HG03342 (cell line): ENCODE measurements around the gene YBEY.

Experiments used
- ATAC-seq: cut with Tn5 transposase; IDR thresholded peaks from one replicate; pipeline ENCODE4 v1.9.1; 2021; ENCODE audit warnings: mild to moderate bottlenecking, moderate library complexity; ENCODE audit not compliant: unreplicated experiment

The YBEY gene

DNA sequence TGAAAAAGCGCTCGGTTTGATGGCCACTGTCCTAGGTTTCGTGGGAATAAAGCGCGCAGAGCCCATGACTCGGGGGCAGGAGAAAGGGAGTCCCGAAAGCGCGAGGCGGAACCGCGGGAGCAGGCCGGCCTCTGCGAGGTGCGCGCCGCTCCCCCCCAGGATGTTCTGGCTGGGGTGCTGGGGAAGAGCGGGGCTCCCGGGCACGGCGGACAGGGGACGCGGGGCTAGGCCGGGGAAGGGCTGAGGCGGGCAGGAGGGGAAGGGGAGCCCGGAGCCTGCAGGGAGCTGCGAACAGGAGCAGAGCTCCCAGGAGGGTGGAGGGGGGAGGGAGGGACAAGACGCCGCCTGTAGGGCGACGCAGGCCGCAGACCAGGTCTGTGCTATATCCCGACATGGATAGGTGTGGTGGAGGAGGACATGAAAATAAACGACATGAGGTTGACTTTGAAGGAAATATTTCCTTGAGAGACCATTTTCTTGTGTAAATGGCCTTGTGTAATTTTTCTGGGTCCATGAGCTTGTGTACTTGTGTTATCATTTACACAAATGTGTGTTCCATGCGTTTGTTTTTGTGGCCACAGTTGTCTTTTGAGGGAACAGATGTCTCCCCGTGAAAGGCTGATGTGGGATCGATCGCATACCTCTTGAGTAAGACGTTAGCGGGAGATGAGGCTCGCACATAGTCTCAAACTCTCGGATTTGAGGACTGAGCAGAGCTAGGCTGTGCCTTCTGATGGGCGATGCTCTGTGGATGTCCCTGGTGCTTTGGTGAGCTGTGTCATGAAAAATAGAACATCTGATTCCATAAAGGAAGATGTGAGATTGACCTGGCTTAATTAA lies 39.2 kb downstream of the YBEY start:
- no peak for ATAC-seq

DNA sequence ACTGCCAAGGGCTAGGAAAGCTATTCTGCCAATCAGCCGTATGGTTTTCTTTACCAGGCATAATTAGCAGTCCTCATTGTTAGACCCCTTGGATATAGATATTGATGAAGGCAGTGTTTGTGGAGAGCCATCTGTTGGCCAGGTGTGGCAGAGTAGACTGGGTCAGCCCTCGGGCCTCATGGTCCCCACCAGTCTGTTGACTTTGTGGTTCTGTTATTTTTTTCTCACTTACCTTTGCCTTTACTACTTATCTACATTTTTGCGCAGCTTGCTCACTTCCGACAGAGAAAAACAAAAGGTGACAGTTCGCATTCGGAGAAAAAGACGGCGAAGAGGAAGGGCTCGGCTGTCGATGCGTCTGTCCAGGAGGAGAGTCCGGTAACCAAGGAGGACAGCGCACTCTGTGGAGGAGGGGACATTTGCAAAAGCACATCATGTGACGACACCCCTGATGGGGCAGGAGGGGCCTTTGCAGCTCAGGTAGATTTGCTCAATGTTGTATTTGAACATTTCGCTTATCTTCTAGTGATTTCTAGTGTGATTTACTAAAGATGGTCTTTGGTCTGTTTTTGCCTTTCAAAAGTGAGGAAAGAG lies 40.1 kb downstream of the YBEY start:
- no peak for ATAC-seq

DNA sequence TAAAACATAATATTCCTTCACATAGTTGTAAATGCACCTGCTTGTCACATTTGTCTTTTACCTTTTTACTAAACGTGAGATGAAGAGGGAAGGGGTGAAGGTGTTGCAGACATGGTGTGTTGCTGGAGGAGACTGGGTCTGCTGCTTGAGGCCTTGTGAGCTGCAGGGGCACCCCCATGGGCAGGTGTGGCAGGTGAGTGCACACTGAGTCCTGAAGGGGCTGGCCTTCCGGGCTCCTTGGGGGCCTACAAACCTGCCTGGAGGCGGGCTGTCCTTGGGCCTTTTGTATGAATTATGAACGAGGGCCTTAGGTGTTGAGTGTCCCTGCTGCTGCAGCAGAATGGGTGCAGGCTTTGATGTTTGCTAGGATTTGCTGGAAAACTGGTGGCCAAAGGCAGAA lies 41.6 kb downstream of the YBEY start:
- no peak for ATAC-seq

DNA sequence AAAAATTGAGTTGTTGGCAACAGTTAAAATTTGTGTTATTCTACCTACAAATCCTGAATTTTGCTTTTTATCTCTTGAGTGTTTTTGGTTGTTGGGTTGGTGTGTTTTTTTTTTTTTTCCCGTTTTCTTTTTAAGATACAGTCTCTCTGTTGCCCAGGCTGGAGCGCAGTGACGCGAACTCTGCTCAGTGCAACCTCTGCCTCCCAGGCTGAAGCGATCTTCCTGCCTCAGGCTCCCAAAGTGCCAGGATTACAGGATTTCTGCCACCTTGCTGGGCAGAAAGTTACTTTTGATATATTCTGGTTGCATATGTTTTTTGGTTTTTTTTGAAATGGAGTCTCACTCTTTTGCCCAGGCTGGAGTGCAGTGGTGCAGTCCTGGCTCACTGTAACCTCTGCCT lies 42.0 kb downstream of the YBEY start:
- ATAC-seq, result no peak

DNA sequence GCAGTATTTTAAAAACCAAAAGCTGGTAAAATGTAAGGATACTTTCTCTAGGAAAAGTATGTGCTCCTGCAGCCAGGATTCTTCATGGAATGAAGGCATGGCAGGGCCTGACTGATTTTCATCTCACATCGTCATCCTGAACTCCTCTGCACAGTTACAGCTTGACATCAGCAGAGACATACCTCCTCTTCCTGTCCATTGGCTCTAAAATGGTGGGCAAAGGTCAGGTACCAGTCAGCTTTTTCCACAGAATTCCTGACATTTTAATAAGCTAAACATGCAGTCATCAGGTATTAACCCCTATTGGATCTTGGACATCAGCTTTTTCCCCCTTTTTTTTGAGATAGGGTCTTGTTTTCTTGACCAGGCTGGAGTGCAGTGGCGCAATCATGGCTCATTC lies 43.7 kb downstream of the YBEY start:
- ATAC-seq, result no peak

DNA sequence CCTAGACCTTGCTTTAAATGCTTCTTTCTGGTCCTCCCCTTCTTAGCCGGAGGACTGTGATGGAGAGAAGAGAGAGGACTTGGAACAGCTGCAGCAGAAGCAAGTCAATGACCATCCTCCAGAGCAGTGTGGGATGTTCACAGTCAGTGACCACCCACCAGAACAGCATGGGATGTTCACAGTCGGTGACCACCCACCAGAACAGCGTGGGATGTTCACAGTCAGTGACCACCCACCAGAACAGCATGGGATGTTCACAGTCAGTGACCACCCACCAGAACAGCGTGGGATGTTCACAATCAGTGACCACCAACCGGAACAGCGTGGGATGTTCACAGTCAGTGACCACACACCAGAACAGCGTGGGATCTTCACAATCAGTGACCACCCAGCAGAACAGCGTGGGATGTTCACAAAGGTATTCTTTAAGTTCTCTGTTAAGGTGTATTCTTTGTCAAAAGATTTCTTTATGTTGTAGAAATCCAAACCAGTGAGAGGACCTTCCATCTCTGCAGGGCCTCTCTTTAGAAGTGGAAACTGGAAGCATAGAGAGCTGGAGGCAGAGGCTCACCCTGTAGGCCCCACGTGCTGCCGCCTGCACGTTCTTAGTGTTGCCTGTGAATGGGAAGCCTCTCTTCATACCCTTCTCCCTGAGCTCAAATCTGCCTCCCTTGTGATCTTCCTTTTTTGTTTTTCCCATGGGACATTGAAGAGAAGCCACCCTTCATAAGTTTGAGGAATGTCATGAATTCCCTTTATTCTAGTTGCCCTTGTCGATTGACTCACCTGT lies 48.4 kb downstream of the YBEY start:
- no peak for ATAC-seq

DNA sequence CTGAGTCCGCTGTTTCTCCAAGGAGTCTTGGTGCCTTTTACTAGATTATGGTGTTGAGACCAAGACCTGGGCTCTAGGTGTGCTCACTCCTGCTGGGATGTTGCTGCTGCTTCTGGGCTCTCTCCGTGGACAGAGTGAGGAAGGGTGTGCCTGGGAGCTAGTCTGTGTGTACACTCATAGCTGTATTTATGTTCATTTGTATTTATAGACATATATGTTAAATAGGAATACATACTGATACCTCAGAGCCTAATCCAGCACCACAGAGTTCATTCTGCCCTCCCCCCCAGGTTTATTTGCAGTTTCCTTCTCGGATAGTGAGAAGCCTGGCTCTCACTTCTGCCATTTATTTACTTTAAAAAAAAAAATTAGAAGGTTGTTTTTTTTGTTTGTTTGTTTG lies 50.5 kb downstream of the YBEY start:
- no peak for ATAC-seq

DNA sequence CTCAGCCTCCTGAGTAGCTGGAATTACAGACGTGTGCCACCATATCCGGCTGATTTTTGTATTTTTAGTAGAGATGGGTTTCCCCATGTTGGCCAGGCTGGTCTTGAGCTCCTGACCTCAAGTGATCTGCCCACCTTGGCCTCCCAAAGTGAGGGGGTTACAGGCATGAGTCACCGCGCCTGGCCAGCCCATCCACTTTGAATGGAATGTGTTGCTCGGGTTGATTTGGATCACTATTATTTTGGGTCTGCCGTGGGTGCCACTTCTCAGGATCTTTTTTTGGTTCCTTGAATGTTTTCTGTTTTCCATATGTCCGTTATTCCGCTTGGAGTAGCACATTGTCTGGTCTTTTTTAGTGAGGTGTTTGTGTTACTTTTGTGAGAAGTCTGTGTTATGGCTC lies 54.9 kb downstream of the YBEY start:
- ATAC-seq, result no peak

DNA sequence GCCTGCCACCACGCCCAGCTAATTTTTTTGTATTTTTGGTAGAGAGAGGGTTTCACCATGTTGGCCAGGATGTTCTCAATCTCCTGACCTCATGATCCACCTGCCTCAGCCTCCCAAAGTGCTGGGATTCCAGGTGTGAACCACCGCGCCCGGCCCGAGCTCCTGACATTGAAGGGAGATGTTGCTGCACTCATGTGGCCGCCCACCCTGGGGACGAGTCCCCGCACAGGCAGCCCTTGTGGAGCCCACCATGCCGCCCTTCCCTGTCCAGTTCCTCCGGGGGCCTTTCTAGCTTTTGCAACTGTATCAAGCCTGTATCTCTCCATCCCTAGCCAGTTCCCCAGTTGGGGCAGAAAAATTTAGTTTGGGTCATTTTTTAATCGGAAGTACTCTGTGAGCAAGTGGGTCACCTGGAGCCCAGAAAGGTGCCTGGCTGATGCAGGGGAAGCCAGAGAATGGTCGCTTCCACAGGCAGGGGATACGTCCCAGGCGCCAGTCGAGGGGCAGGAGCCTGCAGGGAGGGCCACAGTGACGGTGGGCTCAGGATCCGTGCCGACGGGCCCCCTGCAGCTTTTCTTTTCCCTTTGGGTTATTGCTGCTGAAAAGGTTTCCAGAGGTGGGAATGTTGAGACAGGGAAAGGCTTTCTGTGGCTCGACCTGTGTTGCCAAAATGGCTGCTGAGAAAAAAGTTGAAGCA lies 58.2 kb downstream of the YBEY start:
- ATAC-seq, result no peak

DNA sequence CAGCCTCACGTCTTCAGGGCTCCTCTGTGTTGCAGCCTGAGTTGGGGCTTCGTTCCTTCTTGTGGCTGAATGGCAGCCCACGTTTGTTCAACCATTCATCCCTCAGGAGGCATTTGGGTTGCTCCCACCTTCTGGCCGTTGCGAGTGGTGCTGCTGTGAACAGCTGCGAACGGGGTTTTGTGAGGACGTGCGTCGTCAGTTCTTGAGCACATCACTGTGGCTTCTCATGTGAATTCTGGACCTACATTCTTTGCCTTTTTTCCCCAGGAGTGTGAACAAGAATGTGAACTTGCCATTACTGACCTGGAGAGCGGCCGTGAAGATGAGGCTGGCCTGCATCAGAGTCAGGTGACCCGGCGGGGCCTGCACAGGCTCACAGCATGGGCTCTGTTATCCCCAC lies 59.7 kb downstream of the YBEY start:
- ATAC-seq, result no peak

DNA sequence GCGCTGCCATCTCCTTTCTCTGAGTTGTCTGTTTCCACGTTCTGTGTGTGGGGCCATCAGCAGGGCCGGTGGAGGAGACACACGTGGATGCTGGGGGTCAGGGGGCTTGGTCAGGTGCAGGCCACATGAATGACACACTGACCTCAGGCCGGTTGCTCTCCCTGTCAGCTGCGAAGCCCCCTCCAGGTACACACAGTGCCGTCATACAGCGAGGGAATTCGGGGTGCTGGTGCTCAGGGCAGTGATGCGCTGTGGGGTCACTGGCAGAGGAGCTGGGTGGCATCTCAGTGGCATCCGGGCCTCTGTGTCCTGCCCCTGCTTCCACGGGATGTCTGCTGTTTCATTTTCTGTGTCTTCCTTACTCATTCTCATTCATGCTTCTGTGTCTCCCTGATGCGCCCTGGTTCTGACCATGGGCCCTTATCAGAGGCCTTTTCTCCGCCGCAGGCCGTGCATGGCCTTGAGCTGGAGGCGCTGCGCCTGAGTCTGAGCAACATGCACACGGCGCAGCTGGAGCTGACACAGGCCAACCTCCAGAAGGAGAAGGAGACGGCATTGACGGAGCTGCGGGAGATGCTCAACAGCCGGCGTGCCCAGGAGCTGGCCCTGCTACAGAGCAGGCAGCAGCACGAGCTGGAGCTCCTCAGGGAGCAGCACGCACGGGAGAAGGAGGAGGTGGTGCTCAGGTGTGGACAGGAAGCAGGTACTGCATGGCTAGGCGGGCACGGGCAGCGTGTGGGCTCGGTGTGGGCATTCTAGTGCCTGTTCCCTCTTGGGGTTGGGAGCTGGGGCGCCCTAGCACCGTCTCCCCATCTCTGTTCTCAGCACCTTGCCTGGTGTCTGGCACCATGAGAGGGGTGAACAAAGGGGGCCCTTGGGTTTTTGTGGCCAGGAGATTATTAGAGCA lies 60.4 kb downstream of the YBEY start:
- no peak for ATAC-seq

DNA sequence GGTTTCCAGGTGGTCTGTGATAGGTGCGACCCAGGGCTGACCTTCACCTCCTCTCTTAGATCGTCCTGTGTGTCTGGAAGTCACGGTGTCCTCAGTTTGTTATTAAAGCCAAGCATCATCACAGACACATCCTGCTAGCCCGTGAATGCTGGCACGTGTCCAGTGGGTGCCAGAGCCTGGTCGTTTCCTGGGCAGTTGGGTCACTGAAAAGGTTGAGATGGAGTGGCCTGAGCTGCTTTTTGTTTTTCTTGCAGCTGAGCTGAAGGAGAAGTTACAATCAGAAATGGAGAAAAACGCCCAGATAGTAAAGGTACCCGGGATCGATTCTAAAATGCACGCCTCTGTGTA lies 61.0 kb downstream of the YBEY start:
- no peak for ATAC-seq
